K562 (cell line): ENCODE results near the gene MALAT1. TPM values are rescaled to one million over a fixed set of nuclear protein-coding genes. Genes with fewer than 3 reads are reported as not detected.

ENCODE experiments used
- CBX1 ChIP-seq: sonication (generic); IDR thresholded peaks from 2 replicates; pipeline ENCODE4 v1.6.1; 2016; ENCODE audit warnings: antibody characterized with exemption, low read depth, mild to moderate bottlenecking
- DACH1 ChIP-seq: fragments of 450-650 bp; IDR thresholded peaks from 2 replicates; pipeline ENCODE4 v1.6.1; 2018; ENCODE audit not compliant: partially characterized antibody
- FOSL1 ChIP-seq: fragments of 200-800 bp; sonication (Bioruptor generic); conservative IDR thresholded peaks from 2 replicates; pipeline ENCODE4 v1.6.1; 2016; ENCODE audit warnings: missing genetic modification characterization, missing compliant biosample characterization
- FOXK2 ChIP-seq, 2 experiments: fragments of 450-650 bp; IDR thresholded peaks in 1 of 2; conservative IDR thresholded peaks in 1 of 2; 2 replicates each; pipeline ENCODE4 v1.6.1; 2016; ENCODE audit warnings: low read depth in 2 of 2, mild to moderate bottlenecking in 1 of 2
- KLF16 ChIP-seq: IDR thresholded peaks from 2 replicates; pipeline ENCODE4 v1.6.1; 2016; ENCODE audit warnings: antibody characterized with exemption
- MNT ChIP-seq, 2 experiments: fragments of 450-650 bp; conservative IDR thresholded peaks; 2 replicates each; pipeline ENCODE4 v1.6.1; 2017; ENCODE audit warnings: mild to moderate bottlenecking in 2 of 2, moderate library complexity in 2 of 2
- NR1H2 ChIP-seq: sonication (generic); formaldehyde crosslinking; IDR thresholded peaks from 2 replicates; pipeline ENCODE4 v1.4.0; 2020; ENCODE audit warnings: mild to moderate bottlenecking, missing genetic modification reagents
- SRSF9 ChIP-seq: fragments of 200-400 bp; formaldehyde crosslinking; IDR thresholded peaks from 2 replicates; pipeline ENCODE4 v1.6.1; 2017; ENCODE audit warnings: low read depth, low read length, borderline replicate concordance
- TEAD4 ChIP-seq, 2 experiments: sonication (generic) in 1 of 2; formaldehyde crosslinking in 1 of 2; IDR thresholded peaks; 2 replicates each; pipeline versions ENCODE4 v1.6.1 to v1.8.0; 2012 to 2022; ENCODE audit warnings: borderline replicate concordance in 1 of 2, inconsistent platforms in 1 of 2, low read length in 1 of 2, mild to moderate bottlenecking in 1 of 2, missing genetic modification reagents in 1 of 2
- ZFX ChIP-seq: sonication (generic); formaldehyde crosslinking; IDR thresholded peaks from 2 replicates; pipeline ENCODE4 v1.8.0; 2022; ENCODE audit warnings: mild to moderate bottlenecking, missing genetic modification reagents, moderate library complexity
- ZKSCAN3 ChIP-seq: fragments of 250-450 bp; sonication (Bioruptor Pico); IDR thresholded peaks from 2 replicates; pipeline ENCODE4 v1.4.0; 2020
- ZNF324 ChIP-seq: fragments of 250-450 bp; sonication (Bioruptor Pico); IDR thresholded peaks from 2 replicates; pipeline ENCODE4 v1.4.0; 2020; ENCODE audit warnings: mild to moderate bottlenecking
- ZNF449 ChIP-seq: fragments of 250-450 bp; sonication (Bioruptor Pico); IDR thresholded peaks from 2 replicates; pipeline ENCODE4 v1.8.0; 2022; ENCODE audit warnings: moderate library complexity, mild to moderate bottlenecking, inconsistent platforms
- ZNF507 ChIP-seq: conservative IDR thresholded peaks from 2 replicates; pipeline ENCODE4 v1.6.1; 2017; ENCODE audit warnings: missing genetic modification characterization, missing compliant biosample characterization
- ZNF551 ChIP-seq: fragments of 250-450 bp; sonication (Bioruptor Pico); IDR thresholded peaks from 2 replicates; pipeline ENCODE4 v1.5.0; 2021; ENCODE audit warnings: mild to moderate bottlenecking, moderate library complexity
- ZNF695 ChIP-seq: fragments of 450-650 bp; formaldehyde crosslinking; IDR thresholded peaks from 2 replicates; pipeline ENCODE4 v1.4.0; 2020; ENCODE audit warnings: mild to moderate bottlenecking, moderate library complexity
- ZNF830 ChIP-seq: fragments of 250-450 bp; sonication (Bioruptor Pico); IDR thresholded peaks from 2 replicates; pipeline ENCODE4 v1.5.0; 2021; ENCODE audit warnings: mild to moderate bottlenecking
- polyA plus RNA-seq, 8 experiments: library from polyadenylated mRNA; depleted of rRNA in 4 of 8; stranded (reverse) in 5 of 8; unstranded in 3 of 8; fragments of >200 nt; fragmentation: Nextera tagmentation in 2 of 8; fragmentation: Illumina TruSeq in 1 of 8; extraction: Ambion mirVana in 2 of 8; extraction: Trizol in 1 of 8; gene quantifications; 2 replicates each; pipeline versions ENCODE4 v1.2.1 to v1.2.3, GENCODE V29; 2011 to 2014; ENCODE audit warnings: inconsistent platforms in 1 of 8, missing spikeins in 1 of 8
- total RNA-seq, 7 experiments: library from RNA; depleted of rRNA in 6 of 7; stranded (reverse); fragments of >200 nt in 6 of 7; fragmentation: Illumina TruSeq in 2 of 7; extraction: Trizol in 2 of 7; gene quantifications; 2 replicates each; pipeline versions ENCODE4 v1.2.1 to v1.2.3, GENCODE V29; 2011 to 2021; ENCODE audit warnings: low replicate concordance in 1 of 7
- TF ChIP-seq, protein P1 (sequence below): fragments of 450-650 bp; IDR thresholded peaks from one replicate; pipeline ENCODE4 v1.6.1; 2018; ENCODE audit warnings: mild to moderate bottlenecking, moderate library complexity; ENCODE audit not compliant: partially characterized antibody
- TF ChIP-seq, protein P2 (sequence below), 2 experiments: IDR thresholded peaks in 1 of 2; conservative IDR thresholded peaks in 1 of 2; 2 replicates each; pipeline ENCODE4 v1.6.1; 2016; ENCODE audit warnings: low read depth in 2 of 2, mild to moderate bottlenecking in 1 of 2, missing compliant biosample characterization in 1 of 2, missing genetic modification characterization in 1 of 2, moderate library complexity in 1 of 2

The MALAT1 gene
- total and polyA plus RNA-seq, 9 of the 15 experiments (the other 6 are each of a cell fraction or from before 2014, with no cell fraction given), result 363 to 8,715 (median 2,351) TPM

DNA sequence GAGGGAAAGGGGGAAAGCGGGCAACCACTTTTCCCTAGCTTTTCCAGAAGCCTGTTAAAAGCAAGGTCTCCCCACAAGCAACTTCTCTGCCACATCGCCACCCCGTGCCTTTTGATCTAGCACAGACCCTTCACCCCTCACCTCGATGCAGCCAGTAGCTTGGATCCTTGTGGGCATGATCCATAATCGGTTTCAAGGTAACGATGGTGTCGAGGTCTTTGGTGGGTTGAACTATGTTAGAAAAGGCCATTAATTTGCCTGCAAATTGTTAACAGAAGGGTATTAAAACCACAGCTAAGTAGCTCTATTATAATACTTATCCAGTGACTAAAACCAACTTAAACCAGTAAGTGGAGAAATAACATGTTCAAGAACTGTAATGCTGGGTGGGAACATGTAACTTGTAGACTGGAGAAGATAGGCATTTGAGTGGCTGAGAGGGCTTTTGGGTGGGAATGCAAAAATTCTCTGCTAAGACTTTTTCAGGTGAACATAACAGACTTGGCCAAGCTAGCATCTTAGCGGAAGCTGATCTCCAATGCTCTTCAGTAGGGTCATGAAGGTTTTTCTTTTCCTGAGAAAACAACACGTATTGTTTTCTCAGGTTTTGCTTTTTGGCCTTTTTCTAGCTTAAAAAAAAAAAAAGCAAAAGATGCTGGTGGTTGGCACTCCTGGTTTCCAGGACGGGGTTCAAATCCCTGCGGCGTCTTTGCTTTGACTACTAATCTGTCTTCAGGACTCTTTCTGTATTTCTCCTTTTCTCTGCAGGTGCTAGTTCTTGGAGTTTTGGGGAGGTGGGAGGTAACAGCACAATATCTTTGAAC, 6.8 kb downstream of the MALAT1 start (continued):
- TF ChIP-seq ZNF324 (peak; percentile 60), ZNF695 (0 out of 2 replicates have a peak, but pooled peaks have one; percentile 19), ZFX (CRISPR knock-in tag) (peak; percentile 43), KLF16 (no peak), ZNF551 (CRISPR knock-in tag) (peak; percentile 89), DACH1 (no peak), ZKSCAN3 (CRISPR knock-in tag) (no peak), FOSL1 (tag) (no peak), NR1H2 (CRISPR knock-in tag) (no peak), ZNF449 (CRISPR knock-in tag) (no peak), CBX1 (peak; percentile 53; the same call in 1 of the 2 replicates), ZNF830 (CRISPR knock-in tag) (no peak), MNT (conservative IDR thresholded peaks at IDR 0.05) (no peak), ZNF507 (tag) (no peak), TEAD4 (IDR thresholded peaks at IDR 0.05; ENCODE audit: low read length) (peak; percentile 30), TEAD4 (CRISPR knock-in tag; IDR thresholded peaks at IDR 0.05; ENCODE audit: borderline replicate concordance) (no peak), SRSF9 (no peak), FOXK2 (conservative IDR thresholded peaks at IDR 0.05 in 1 of 2, IDR thresholded peaks at IDR 0.05 in 1 of 2; ENCODE audit: low read depth in 2 of 2) (no peak)
- TF ChIP-seq, protein P1, sequence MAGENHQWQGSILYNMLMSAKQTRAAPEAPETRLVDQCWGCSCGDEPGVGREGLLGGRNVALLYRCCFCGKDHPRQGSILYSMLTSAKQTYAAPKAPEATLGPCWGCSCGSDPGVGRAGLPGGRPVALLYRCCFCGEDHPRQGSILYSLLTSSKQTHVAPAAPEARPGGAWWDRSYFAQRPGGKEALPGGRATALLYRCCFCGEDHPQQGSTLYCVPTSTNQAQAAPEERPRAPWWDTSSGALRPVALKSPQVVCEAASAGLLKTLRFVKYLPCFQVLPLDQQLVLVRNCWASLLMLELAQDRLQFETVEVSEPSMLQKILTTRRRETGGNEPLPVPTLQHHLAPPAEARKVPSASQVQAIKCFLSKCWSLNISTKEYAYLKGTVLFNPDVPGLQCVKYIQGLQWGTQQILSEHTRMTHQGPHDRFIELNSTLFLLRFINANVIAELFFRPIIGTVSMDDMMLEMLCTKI, result no peak
- TF ChIP-seq, protein P2, sequence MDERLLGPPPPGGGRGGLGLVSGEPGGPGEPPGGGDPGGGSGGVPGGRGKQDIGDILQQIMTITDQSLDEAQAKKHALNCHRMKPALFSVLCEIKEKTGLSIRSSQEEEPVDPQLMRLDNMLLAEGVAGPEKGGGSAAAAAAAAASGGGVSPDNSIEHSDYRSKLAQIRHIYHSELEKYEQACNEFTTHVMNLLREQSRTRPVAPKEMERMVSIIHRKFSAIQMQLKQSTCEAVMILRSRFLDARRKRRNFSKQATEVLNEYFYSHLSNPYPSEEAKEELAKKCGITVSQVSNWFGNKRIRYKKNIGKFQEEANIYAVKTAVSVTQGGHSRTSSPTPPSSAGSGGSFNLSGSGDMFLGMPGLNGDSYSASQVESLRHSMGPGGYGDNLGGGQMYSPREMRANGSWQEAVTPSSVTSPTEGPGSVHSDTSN (CRISPR knock-in tag; IDR thresholded peaks at IDR 0.05; ENCODE audit: low read depth), result no peak
- TF ChIP-seq, protein P2 (tag; conservative IDR thresholded peaks at IDR 0.05; ENCODE audit: low read depth), result no peak
